GM23248 (cell line): ENCODE measurements around the gene ASIC2. TPM values are rescaled to one million over a fixed set of nuclear protein-coding genes. Genes with fewer than 3 reads are reported as not detected.
A peak's percentile ranks its signal among the peaks of the same experiment; 100 is the strongest.

Source experiments
- DNase-seq: peaks from one replicate; pipeline ENCODE4 v3.0.0-alpha.2; 2015
- H2AFZ ChIP-seq: fragments of 200-600 bp; sonication (generic); 2 replicates; pipeline ENCODE4 v1.6.1; 2016; ENCODE audit warnings: antibody characterized with exemption
- H3F3A ChIP-seq: fragments of 200-600 bp; sonication (generic); 2 replicates; pipeline ENCODE4 v1.6.1; 2016; ENCODE audit warnings: mild to moderate bottlenecking, antibody characterized with exemption, mixed run types; ENCODE audit not compliant: insufficient read depth
- H3K27ac ChIP-seq: fragments of 200-600 bp; sonication (generic); 2 replicates; pipeline ENCODE4 v1.5.1; 2016; ENCODE audit warnings: mild to moderate bottlenecking
- H3K27me3 ChIP-seq: fragments of 200-600 bp; sonication (generic); replicated peaks from 2 replicates; pipeline ENCODE4 v1.6.1; 2016; ENCODE audit warnings: mild to moderate bottlenecking; ENCODE audit not compliant: insufficient read depth
- H3K36me3 ChIP-seq: fragments of 200-600 bp; sonication (generic); 2 replicates; pipeline ENCODE4 v1.6.1; 2016; ENCODE audit warnings: low read depth, mild to moderate bottlenecking
- H3K4me1 ChIP-seq: fragments of 200-600 bp; sonication (generic); 2 replicates; pipeline ENCODE4 v1.6.1; 2016; ENCODE audit warnings: mild to moderate bottlenecking; ENCODE audit not compliant: insufficient read depth
- H3K4me2 ChIP-seq: fragments of 200-600 bp; sonication (generic); one replicate; pipeline ENCODE4 v1.6.1; 2016; ENCODE audit warnings: mild to moderate bottlenecking; ENCODE audit not compliant: unreplicated experiment
- H3K4me3 ChIP-seq: fragments of 200-600 bp; sonication (generic); 2 replicates; pipeline ENCODE4 v1.5.1; 2016; ENCODE audit warnings: mild to moderate bottlenecking
- H3K79me2 ChIP-seq: fragments of 200-600 bp; sonication (generic); 2 replicates; pipeline ENCODE4 v1.6.1; 2016; ENCODE audit warnings: mild to moderate bottlenecking; ENCODE audit not compliant: insufficient read depth
- H3K9ac ChIP-seq: fragments of 200-600 bp; sonication (generic); 2 replicates; pipeline ENCODE4 v1.6.1; 2016; ENCODE audit warnings: mild to moderate bottlenecking
- H3K9me2 ChIP-seq: fragments of 200-600 bp; sonication (generic); 2 replicates; pipeline ENCODE4 v1.6.1; 2016; ENCODE audit warnings: mixed run types, mild to moderate bottlenecking, moderate library complexity; ENCODE audit not compliant: insufficient read depth
- H3K9me3 ChIP-seq: fragments of 200-600 bp; sonication (generic); one replicate; pipeline ENCODE4 v1.6.1; 2017; ENCODE audit warnings: low read depth
- H4K20me1 ChIP-seq: fragments of 200-600 bp; sonication (generic); 2 replicates; pipeline ENCODE4 v1.6.0; 2016; ENCODE audit not compliant: insufficient read depth
- EZH2 ChIP-seq: fragments of 200-600 bp; sonication (generic); IDR thresholded peaks from 2 replicates; pipeline ENCODE4 v1.6.1; 2018; ENCODE audit warnings: antibody characterized with exemption, mild to moderate bottlenecking; ENCODE audit not compliant: insufficient read depth, poor library complexity, severe bottlenecking
- EZH2phosphoT487 ChIP-seq: fragments of 200-600 bp; sonication (generic); IDR thresholded peaks from 2 replicates; pipeline ENCODE4 v1.6.1; 2018; ENCODE audit warnings: antibody characterized with exemption, moderate library complexity, mild to moderate bottlenecking, low read depth; ENCODE audit not compliant: insufficient read depth
- WGBS, 2 experiments: methylation state at CpG; one replicate each; pipeline ENCODE4 v1.1.6; 2015 to 2017; ENCODE audit warnings: low lambda C conversion rate in 2 of 2, low coverage in 1 of 2; ENCODE audit errors: missing lambda C conversion rate in 2 of 2; 5-methylcytosine and 5-hydroxymethylcytosine counted together
- in situ Hi-C: fragments of 300-500 bp; cut with MboI; formaldehyde crosslinking; loops from 2 replicates; pipeline ENCODE4 v1.15.0; 2020
- polyA plus RNA-seq: library from polyadenylated mRNA; unstranded; fragments of >200 nt; fragmentation: Nextera tagmentation; extraction: Ambion mirVana; gene quantifications from 2 replicates; pipeline ENCODE4 v1.2.1, GENCODE V29; 2016
- total RNA-seq: library from RNA; depleted of rRNA; stranded (reverse); fragments of >200 nt; shearing (Covaris generic); gene quantifications from 2 replicates; pipeline ENCODE4 v1.2.3, GENCODE V29; 2014

Gene ASIC2
- total and polyA plus RNA-seq, 2 experiments from 2014 or later, result under 0.01 TPM; not detected in 1

GRCh38 chr17:33287096-33287725 is 5.9 kb downstream of the ASIC2 start:
- H4K20me1 ChIP-seq, result no peaks in the 10 kb centered on the region
- no peak for TF ChIP-seq EZH2phosphoT487
- TF ChIP-seq EZH2, result no peak

GRCh38 chr17:33285413-33285812 is 7.7 kb downstream of the ASIC2 start:
- TF ChIP-seq EZH2 (no peak), EZH2phosphoT487 (no peak)
- H3K27me3 ChIP-seq, result peaks cover 14% of the 10 kb centered on the region
- no peaks in the 10 kb centered on the region for H3K36me3 ChIP-seq
- H3K4me2 ChIP-seq, result no peak overlapping the region
- peaks cover 10% of the 10 kb centered on the region for H3K4me1 ChIP-seq
- in situ Hi-C loops, result no loop called here
- no peak for DNase-seq
- WGBS, 2 experiments, result 40 to 44% methylated on average over 3 of the region's 3 CpGs
- H2AFZ ChIP-seq, result no peak overlapping the region
- no peaks in the 10 kb centered on the region for H3K9me2 ChIP-seq
- H3K4me3 ChIP-seq, result no peak overlapping the region
- H3K27ac ChIP-seq, result no peak overlapping the region
- no peak overlapping the region for H3K9ac ChIP-seq
- H3F3A ChIP-seq, result no peaks in the 10 kb centered on the region
- H3K9me3 ChIP-seq, result no peaks in the 10 kb centered on the region
- no peaks in the 10 kb centered on the region for H3K79me2 ChIP-seq
- no peaks in the 10 kb centered on the region for H4K20me1 ChIP-seq

More at GRCh38 chr17:33287096-33287725, 5.9 kb downstream of the ASIC2 start:
- Histone ChIP-seq H3K9ac (no peak overlapping the region), H3K9me3 (no peaks in the 10 kb centered on the region), H3K79me2 (no peaks in the 10 kb centered on the region), H3K27ac (no peak overlapping the region), H3K4me2 (no peak overlapping the region), H2AFZ (no peak overlapping the region), H3K27me3 (peaks cover 21% of the 10 kb centered on the region), H3F3A (no peaks in the 10 kb centered on the region), H3K36me3 (no peaks in the 10 kb centered on the region), H3K4me1 (peaks cover 10% of the 10 kb centered on the region), H3K4me3 (no peak overlapping the region), H3K9me2 (no peaks in the 10 kb centered on the region)
- 67 to 77% methylated on average over 3 of the region's 3 CpGs for WGBS, 2 experiments
- in situ Hi-C loops, result no loop called here
- no peak for DNase-seq

DNA sequence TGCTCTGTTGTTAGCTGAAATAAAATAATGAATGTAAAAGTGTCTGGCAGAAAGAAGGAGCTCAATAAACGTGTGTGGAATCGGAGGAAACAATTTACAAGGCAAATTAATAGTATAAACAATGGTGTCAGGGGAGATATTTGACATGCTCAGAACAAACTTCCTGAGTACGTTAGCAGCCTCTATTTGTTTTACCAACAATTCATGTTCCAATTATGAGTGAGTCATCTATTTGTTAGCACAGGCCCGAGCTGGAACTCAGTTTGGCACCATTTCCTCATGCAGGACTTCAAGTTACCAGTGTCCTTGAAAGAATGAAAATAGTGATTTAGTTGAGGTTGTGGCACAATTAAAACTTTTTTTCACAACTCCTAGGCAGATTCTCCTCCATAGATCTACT is 9.1 kb downstream of the ASIC2 start:
- in situ Hi-C loops, result no loop called here

DNA sequence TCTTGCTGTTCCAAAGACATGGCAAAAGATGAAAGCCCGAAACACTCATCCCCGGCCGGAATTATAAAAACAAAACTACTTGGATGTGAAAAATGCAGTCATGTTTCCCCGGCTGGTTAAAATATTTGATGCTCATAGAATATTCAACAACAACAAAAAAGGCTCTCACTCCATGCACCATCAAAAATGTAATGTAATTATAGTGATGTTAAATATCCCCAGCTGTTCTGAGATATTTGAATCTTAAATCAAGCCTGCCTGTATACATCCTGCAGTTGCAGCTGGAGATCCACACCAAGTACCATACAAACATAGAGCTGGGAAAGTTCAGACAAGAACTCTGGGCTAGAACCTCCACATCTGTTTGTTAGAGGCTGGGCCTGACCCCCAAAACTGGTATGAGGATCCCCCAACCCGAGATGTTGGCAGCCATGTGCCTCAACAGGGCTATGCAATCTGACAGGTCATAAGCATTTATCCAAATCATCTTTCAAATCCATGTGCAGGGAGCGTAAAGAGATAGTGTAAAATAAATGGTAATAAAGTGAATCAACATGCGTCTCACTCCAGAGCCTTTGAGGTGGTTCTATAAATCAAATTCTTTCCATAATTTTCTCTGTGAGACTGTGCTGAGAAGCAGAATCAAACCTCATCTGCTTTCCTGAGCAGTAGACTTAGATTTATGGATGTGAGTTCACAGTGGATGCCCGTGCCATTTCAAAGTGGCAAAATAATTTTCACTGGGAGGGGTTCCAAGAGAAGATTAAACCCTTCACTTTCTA is 12.7 kb downstream of the ASIC2 start:
- no peaks in the 10 kb centered on the region for H3K36me3 ChIP-seq
- H3F3A ChIP-seq, result peaks cover 16% of the 10 kb centered on the region; the same call in 1 of the 2 replicates
- DNase-seq, result no peak
- H3K79me2 ChIP-seq, result no peaks in the 10 kb centered on the region
- in situ Hi-C loops, result no loop called here
- no peaks in the 10 kb centered on the region for H3K27me3 ChIP-seq
- H4K20me1 ChIP-seq, result no peaks in the 10 kb centered on the region
- no peak overlapping the region for H2AFZ ChIP-seq
- 88 to 93% methylated on average over 8 of the region's 8 CpGs for WGBS, 2 experiments
- H3K4me1 ChIP-seq, result peaks cover 22% of the 10 kb centered on the region
- no peaks in the 10 kb centered on the region for H3K9me2 ChIP-seq
- no peak overlapping the region for H3K27ac ChIP-seq
- H3K4me3 ChIP-seq, result no peak overlapping the region
- H3K4me2 ChIP-seq, result no peak overlapping the region
- TF ChIP-seq EZH2phosphoT487 (no peak), EZH2 (no peak)
- no peaks in the 10 kb centered on the region for H3K9me3 ChIP-seq
- H3K9ac ChIP-seq, result no peak overlapping the region

More for the DNA sequence above, 9.1 kb downstream of the ASIC2 start:
- H3K27ac ChIP-seq, result no peak overlapping the region
- H3K4me3 ChIP-seq, result no peak overlapping the region
- no peaks in the 10 kb centered on the region for H3K79me2 ChIP-seq
- no peak overlapping the region for H2AFZ ChIP-seq
- no peak for TF ChIP-seq EZH2
- TF ChIP-seq EZH2phosphoT487, result no peak
- H3K9ac ChIP-seq, result no peak overlapping the region
- H3K4me1 ChIP-seq, result peaks cover 10% of the 10 kb centered on the region
- no peaks in the 10 kb centered on the region for H3K9me2 ChIP-seq
- peak overlapping the region; percentile 31 for H3K4me2 ChIP-seq
- no peaks in the 10 kb centered on the region for H4K20me1 ChIP-seq
- WGBS, 2 experiments, result 2 to 3% methylated on average over 4 of the region's 4 CpGs
- peaks cover 9% of the 10 kb centered on the region for H3K27me3 ChIP-seq
- H3K36me3 ChIP-seq, result no peaks in the 10 kb centered on the region
- H3F3A ChIP-seq, result no peaks in the 10 kb centered on the region
- DNase-seq, result peak; percentile 85
- no peaks in the 10 kb centered on the region for H3K9me3 ChIP-seq
